ENCODE results near the gene DHX9.

DNA sequence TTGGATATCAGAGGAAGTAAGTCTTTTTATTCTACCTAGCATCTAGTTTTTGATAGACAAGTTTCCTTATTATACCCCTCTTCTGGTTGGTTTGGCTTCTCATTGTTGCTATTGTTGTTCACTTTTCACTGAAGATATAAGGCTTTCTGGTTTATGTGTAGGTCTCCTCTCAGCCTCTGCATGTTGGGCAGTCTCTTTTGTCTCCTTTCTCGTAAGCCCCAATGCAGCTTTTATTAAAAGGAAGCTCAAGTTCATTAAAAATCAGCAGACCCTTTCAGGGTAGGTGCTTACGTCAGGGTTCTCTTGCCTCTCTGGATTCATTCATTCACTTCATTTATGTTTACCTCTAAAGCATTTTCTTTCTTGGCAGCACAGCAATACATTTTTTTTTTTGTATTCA, 4.8 kb upstream of the DHX9 start:
- TF ChIP-seq, protein P1, sequence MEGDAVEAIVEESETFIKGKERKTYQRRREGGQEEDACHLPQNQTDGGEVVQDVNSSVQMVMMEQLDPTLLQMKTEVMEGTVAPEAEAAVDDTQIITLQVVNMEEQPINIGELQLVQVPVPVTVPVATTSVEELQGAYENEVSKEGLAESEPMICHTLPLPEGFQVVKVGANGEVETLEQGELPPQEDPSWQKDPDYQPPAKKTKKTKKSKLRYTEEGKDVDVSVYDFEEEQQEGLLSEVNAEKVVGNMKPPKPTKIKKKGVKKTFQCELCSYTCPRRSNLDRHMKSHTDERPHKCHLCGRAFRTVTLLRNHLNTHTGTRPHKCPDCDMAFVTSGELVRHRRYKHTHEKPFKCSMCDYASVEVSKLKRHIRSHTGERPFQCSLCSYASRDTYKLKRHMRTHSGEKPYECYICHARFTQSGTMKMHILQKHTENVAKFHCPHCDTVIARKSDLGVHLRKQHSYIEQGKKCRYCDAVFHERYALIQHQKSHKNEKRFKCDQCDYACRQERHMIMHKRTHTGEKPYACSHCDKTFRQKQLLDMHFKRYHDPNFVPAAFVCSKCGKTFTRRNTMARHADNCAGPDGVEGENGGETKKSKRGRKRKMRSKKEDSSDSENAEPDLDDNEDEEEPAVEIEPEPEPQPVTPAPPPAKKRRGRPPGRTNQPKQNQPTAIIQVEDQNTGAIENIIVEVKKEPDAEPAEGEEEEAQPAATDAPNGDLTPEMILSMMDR (IDR thresholded peaks at IDR 0.05) = no peak
- no peak for TF ChIP-seq POLR2A (IDR thresholded peaks at IDR 0.05)

All from thyroid gland (tissue), 4 donors.